ENCODE data around the gene MYCL. TPM values are rescaled to one million over a fixed set of nuclear protein-coding genes. Genes with fewer than 3 reads are reported as not detected.
A peak's percentile ranks its signal among the peaks of the same experiment; 100 is the strongest.

MYCL gene
- total and polyA plus RNA-seq, 4 donors: 0.45 to 1.2 (median 0.50) TPM; not detected in 1

DNA sequence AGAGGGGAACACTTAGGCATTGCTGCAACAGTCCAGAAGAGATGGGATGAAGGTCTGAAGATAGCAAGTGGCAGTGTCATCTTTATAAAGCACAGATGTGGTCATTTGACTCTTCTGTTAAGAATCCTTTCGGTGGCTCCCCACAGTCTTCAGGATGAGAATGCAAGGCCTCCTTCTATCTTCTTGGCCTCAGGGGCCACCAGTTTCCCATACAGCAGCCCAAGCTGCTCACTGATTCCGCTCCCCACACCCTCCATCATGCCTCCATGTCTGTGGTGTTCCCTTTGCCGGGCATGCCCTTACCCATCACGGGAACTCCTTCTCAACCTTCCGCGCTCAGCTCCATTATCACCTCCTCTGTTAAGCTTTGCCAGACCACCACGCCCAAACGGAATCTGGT, 37.1 kb upstream of the MYCL start:
- DNase-seq: no peak
- intact Hi-C loops (cut with DNase I): no loop called here
- H3K9me3 ChIP-seq (ENCODE audit: control insufficient read depth, low read length): no peaks in the 10 kb centered on the region
- no peak overlapping the region for H3K27ac ChIP-seq (ENCODE audit: low read depth in 1 of 2, low read length in 2 of 2)
- 96 to 97% methylated on average over 8 of the region's 8 CpGs for WGBS, 2 donors
- no peaks in the 10 kb centered on the region for H3K27me3 ChIP-seq (ENCODE audit: control insufficient read depth in 1 of 2, insufficient read depth in 2 of 2, low read length in 1 of 2)
- no peak for ATAC-seq (ENCODE audit: low FRiP score)
- H3K36me3 ChIP-seq (ENCODE audit: control insufficient read depth in 1 of 2, insufficient read depth in 2 of 2, low read length in 1 of 2): no peaks in the 10 kb centered on the region
- H3K4me1 ChIP-seq (ENCODE audit: control insufficient read depth in 1 of 2, insufficient read depth in 2 of 2, low read length in 2 of 2): no peaks in the 10 kb centered on the region
- no peak overlapping the region for H3K4me3 ChIP-seq (ENCODE audit: low read length in 2 of 2)

DNA sequence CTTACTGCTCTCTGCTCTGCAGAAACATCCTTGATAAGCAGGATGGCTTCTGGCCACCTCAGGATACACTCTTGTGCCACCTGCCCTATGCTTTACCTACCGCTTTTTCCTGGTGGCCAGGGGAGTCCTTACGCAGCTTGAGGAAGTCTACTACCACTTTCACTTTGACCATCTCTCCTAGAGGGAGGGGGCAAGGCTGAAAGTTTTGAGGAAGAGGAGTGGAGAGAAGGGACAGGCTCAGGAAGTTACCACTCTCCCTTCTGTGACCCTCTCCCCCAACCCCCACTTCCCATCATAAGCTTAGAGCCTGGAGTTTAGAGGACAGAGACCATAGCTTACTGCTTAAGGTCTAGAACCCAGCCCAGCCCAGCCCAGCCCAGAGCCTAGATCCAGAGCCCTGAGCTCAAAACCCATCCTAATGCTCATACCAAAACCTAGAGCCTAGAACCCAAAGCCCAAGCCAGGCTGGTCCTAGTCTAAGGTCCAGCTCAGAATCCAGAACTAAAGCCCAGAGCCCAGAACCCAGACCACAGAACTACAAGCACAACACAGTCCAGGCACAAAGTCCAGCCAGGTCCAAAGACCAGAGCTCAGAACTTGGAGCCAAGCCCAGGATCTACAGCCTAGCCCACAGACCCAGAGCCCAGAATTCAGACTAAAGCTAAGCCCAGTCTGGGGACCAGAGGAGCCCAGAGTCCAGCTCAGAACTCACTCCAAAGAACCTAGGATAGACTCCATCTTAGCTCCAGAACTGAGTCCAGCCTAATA, 35.2 kb upstream of the MYCL start:
- Histone ChIP-seq H3K27me3 (ENCODE audit: control insufficient read depth in 1 of 2, insufficient read depth in 2 of 2, low read length in 1 of 2) (no peaks in the 10 kb centered on the region), H3K4me1 (ENCODE audit: control insufficient read depth in 1 of 2, insufficient read depth in 2 of 2, low read length in 2 of 2) (no peaks in the 10 kb centered on the region)
- WGBS, 2 donors: 92 to 96% methylated on average over 2 of the region's 2 CpGs

DNA sequence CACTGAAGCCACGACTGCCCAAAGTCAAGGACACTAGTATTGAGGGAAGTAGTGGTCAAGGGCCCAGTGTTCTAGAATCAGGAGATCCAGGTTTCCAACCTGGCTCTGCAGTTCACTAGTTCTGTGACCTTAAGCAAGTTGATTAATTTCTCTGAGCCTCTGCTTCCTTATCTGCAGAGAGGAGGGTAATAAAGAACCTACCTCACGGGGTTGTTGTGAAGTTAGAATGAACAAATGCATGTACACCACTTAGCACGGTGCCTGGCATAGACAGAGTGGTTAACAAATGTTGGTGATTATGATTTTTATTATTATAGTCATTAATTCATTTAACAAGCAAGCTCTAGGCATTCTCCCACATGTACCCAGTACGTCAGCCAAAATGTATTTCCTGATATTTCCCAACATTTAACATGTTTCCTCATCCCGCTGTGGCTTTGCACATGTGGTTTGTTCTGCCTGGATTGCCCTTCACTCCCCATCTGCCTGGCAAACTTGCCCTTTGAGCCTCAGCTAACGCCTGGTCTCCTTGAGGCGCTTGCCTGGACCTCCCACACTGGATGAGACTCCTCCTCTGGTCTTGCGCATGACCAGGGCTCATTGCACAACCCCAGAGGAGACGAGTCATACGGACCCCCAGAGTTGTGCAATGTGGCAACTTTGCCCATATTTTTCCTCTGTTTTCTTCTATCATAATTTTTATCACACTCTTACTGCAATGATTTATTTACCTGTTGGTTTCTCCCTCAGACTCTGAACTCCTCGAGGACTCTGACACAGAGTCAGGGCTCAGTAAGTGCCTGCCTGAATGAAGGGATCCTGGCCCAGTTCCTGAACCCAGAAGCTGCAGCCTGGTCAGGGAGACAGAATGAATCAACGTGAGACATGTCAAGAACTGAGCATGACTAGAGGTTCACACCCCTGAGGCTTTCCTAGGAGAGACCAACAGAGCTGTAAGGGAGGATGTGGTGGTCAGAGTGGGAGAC, 32.5 kb upstream of the MYCL start:
- Histone ChIP-seq H3K9me3 (ENCODE audit: control insufficient read depth, low read length) (no peaks in the 10 kb centered on the region), H3K4me3 (ENCODE audit: low read length in 2 of 2) (no peak overlapping the region), H3K4me1 (ENCODE audit: control insufficient read depth in 1 of 2, insufficient read depth in 2 of 2, low read length in 2 of 2) (no peaks in the 10 kb centered on the region), H3K27me3 (ENCODE audit: control insufficient read depth in 1 of 2, insufficient read depth in 2 of 2, low read length in 1 of 2) (no peaks in the 10 kb centered on the region), H3K36me3 (ENCODE audit: control insufficient read depth in 1 of 2, insufficient read depth in 2 of 2, low read length in 1 of 2) (no peaks in the 10 kb centered on the region), H3K27ac (ENCODE audit: low read depth in 1 of 2, low read length in 2 of 2) (no peak overlapping the region)
- ATAC-seq (ENCODE audit: low FRiP score) (peak; percentile 88), DNase-seq (peak; percentile 80 to 92)
- 62 to 66% methylated on average over 12 of the region's 12 CpGs for WGBS, 2 donors
- intact Hi-C loops (cut with DNase I): no loop called here

More for the DNA sequence above, 35.2 kb upstream of the MYCL start:
- H3K9me3 ChIP-seq (ENCODE audit: control insufficient read depth, low read length): no peaks in the 10 kb centered on the region
- DNase-seq (peak in 1 of 2 donors; percentile 51), ATAC-seq (ENCODE audit: low FRiP score) (peak; percentile 37)
- no peak overlapping the region for H3K27ac ChIP-seq (ENCODE audit: low read depth in 1 of 2, low read length in 2 of 2)
- H3K4me3 ChIP-seq (ENCODE audit: low read length in 2 of 2): no peak overlapping the region
- H3K36me3 ChIP-seq (ENCODE audit: control insufficient read depth in 1 of 2, insufficient read depth in 2 of 2, low read length in 1 of 2): no peaks in the 10 kb centered on the region
- intact Hi-C loops (cut with DNase I): no loop called here

DNA sequence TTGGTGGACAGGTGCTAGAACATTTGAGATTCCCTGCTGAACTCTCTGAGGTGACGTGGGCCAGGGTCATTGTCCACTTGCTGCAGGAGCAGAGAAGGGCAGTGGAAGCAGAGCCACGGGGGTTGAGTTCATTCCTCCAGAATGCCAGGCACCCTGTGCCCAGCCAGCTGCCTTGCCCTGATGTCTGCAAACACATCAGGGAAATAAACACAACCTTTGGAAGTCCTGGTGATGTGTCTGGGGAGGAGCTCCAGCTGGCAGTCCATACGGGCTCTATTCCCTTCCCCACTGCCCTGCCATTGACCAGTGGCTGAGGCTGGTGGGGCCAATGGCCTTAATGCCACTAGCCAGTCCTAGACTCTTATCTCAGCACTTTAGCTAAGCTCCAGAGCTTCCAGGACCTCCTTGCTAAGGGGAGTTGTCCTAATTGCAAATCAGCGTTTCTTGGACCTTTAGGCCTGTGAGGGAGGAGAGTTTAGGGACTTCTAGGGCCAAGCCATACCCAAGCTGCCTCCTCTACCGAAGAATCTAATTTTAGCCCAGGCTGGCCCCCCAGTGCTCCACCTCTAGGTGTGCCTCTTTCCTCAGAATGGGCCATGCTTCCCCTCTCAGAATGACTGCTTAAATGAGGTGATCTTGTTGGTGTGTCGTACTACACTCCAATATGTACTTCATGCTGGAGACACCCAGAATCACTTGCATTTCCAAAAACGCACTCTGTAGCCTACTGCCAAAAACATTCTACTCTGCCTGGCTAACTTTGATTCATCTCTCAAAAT, 27.3 kb upstream of the MYCL start:
- H3K27ac ChIP-seq (ENCODE audit: low read depth in 1 of 2, low read length in 2 of 2): no peak overlapping the region
- no peak for ATAC-seq (ENCODE audit: low FRiP score)
- intact Hi-C loops (cut with DNase I): loop anchor here in 1 of 2 donors (5.0 kb wide), 1 partner anchor 38 kb away; no protein-coding TSS in a partner anchor
- 77% methylated on average over 7 of the region's 7 CpGs for WGBS, 2 donors
- DNase-seq: no peak
- H3K9me3 ChIP-seq (ENCODE audit: control insufficient read depth, low read length): no peaks in the 10 kb centered on the region
- no peaks in the 10 kb centered on the region for H3K27me3 ChIP-seq (ENCODE audit: control insufficient read depth in 1 of 2, insufficient read depth in 2 of 2, low read length in 1 of 2)
- no peaks in the 10 kb centered on the region for H3K4me1 ChIP-seq (ENCODE audit: control insufficient read depth in 1 of 2, insufficient read depth in 2 of 2, low read length in 2 of 2)
- no peaks in the 10 kb centered on the region for H3K36me3 ChIP-seq (ENCODE audit: control insufficient read depth in 1 of 2, insufficient read depth in 2 of 2, low read length in 1 of 2)
- no peak overlapping the region for H3K4me3 ChIP-seq (ENCODE audit: low read length in 2 of 2)

DNA sequence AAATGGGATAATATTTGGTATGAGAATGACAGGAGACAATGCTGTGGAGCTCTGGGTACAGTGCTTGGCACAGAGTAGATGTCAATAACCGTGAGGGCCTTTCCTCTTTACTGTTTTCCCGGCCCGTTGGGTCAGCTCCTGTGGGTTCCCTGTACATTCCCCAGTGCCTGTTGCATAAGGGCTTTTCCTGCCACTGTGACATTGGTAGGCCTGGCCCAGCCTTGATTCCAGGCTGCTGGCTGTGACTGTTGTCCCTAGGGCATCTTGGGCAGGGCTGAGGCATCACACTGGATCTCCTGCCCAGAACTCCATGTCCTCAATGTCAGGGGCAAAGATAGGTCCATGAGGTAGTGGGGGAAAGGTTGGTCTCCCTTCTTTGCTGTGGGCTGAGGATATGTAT, 25.8 kb upstream of the MYCL start:
- Histone ChIP-seq H3K36me3 (ENCODE audit: control insufficient read depth in 1 of 2, insufficient read depth in 2 of 2, low read length in 1 of 2) (no peaks in the 10 kb centered on the region), H3K4me1 (ENCODE audit: control insufficient read depth in 1 of 2, insufficient read depth in 2 of 2, low read length in 2 of 2) (no peaks in the 10 kb centered on the region), H3K27me3 (ENCODE audit: control insufficient read depth in 1 of 2, insufficient read depth in 2 of 2, low read length in 1 of 2) (no peaks in the 10 kb centered on the region), H3K4me3 (ENCODE audit: low read length in 2 of 2) (no peak overlapping the region), H3K9me3 (ENCODE audit: control insufficient read depth, low read length) (no peaks in the 10 kb centered on the region), H3K27ac (ENCODE audit: low read depth in 1 of 2, low read length in 2 of 2) (no peak overlapping the region)
- intact Hi-C loops (cut with DNase I): loop anchor here in 1 of 2 donors (5.0 kb wide), 1 partner anchor 40 kb away; no protein-coding TSS in a partner anchor
- ATAC-seq (ENCODE audit: low FRiP score) (peak; percentile 19), DNase-seq (no peak)
- 81 to 87% methylated on average over 3 of the region's 3 CpGs for WGBS, 2 donors

DNA sequence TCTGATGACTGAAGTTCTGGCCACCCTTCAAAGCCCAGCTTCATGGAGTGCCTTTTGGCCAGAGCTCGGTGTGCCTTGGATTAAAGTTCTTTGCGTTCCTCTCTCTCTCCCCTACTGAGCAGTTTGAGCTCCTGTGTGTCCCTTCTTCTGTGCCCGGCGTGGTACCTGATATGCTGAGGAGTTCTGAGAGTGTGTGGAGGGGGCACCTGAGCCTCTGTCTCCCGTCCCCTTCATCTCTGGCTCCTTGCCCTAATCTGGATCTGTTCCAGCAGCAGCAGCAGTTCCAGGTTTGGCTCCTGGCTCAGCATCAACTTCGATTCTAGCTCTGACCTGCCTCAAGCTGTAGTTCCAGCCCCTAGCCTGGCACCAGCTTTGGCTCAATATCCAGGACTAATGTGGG, 25.1 kb upstream of the MYCL start:
- H3K36me3 ChIP-seq (ENCODE audit: control insufficient read depth in 1 of 2, insufficient read depth in 2 of 2, low read length in 1 of 2): no peaks in the 10 kb centered on the region
- H3K9me3 ChIP-seq (ENCODE audit: control insufficient read depth, low read length): no peaks in the 10 kb centered on the region
- no peak overlapping the region for H3K4me3 ChIP-seq (ENCODE audit: low read length in 2 of 2)
- intact Hi-C loops (cut with DNase I): loop anchor here in 1 of 2 donors (5.0 kb wide), 1 partner anchor 40 kb away; no protein-coding TSS in a partner anchor
- DNase-seq (no peak), ATAC-seq (ENCODE audit: low FRiP score) (no peak)
- no peaks in the 10 kb centered on the region for H3K4me1 ChIP-seq (ENCODE audit: control insufficient read depth in 1 of 2, insufficient read depth in 2 of 2, low read length in 2 of 2)
- H3K27ac ChIP-seq (ENCODE audit: low read depth in 1 of 2, low read length in 2 of 2): no peak overlapping the region
- no peaks in the 10 kb centered on the region for H3K27me3 ChIP-seq (ENCODE audit: control insufficient read depth in 1 of 2, insufficient read depth in 2 of 2, low read length in 1 of 2)
- WGBS, 2 donors: 41 to 42% methylated on average over 6 of the region's 6 CpGs

DNA sequence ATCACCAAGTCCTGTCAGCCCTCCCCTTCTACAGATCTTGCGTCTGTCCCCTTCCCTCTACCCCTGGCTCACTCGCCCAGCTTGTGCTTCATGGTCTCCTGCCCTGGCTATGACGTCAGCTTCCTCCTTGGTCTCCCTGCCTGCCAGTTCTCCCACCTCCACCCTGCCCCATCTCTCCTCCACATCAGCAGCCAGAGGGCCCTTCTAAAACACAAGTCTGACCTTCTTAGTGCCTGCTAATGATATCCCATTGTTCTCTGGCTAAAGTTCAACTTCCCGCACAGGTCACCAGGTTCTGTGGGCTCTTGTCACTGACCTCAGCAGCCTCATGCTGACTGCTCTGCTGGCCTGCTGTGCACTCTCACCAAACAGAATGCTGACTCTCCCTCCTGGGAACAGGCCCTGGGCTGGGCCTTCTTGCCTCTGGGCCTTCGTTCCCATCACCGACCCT, 24.7 kb upstream of the MYCL start:
- DNase-seq (no peak), ATAC-seq (ENCODE audit: low FRiP score) (no peak)
- H3K4me3 ChIP-seq (ENCODE audit: low read length in 2 of 2): no peak overlapping the region
- H3K27ac ChIP-seq (ENCODE audit: low read depth in 1 of 2, low read length in 2 of 2): no peak overlapping the region
- no peaks in the 10 kb centered on the region for H3K36me3 ChIP-seq (ENCODE audit: control insufficient read depth in 1 of 2, insufficient read depth in 2 of 2, low read length in 1 of 2)
- H3K9me3 ChIP-seq (ENCODE audit: control insufficient read depth, low read length): no peaks in the 10 kb centered on the region
- H3K27me3 ChIP-seq (ENCODE audit: control insufficient read depth in 1 of 2, insufficient read depth in 2 of 2, low read length in 1 of 2): no peaks in the 10 kb centered on the region
- intact Hi-C loops (cut with DNase I): loop anchor here in 1 of 2 donors (5.0 kb wide), 1 partner anchor 41 kb away; no protein-coding TSS in a partner anchor
- no peaks in the 10 kb centered on the region for H3K4me1 ChIP-seq (ENCODE audit: control insufficient read depth in 1 of 2, insufficient read depth in 2 of 2, low read length in 2 of 2)
- WGBS, 2 donors: 50 to 52% methylated on average over 6 of the region's 6 CpGs

All from aorta (tissue), 5 donors.